ENCODE data around the gene VWA3A. TPM values are rescaled to one million over a fixed set of nuclear protein-coding genes. Genes with fewer than 3 reads are reported as not detected.

VWA3A gene
- total RNA-seq, 1 donor from 2014 or later = 0.56 TPM

DNA sequence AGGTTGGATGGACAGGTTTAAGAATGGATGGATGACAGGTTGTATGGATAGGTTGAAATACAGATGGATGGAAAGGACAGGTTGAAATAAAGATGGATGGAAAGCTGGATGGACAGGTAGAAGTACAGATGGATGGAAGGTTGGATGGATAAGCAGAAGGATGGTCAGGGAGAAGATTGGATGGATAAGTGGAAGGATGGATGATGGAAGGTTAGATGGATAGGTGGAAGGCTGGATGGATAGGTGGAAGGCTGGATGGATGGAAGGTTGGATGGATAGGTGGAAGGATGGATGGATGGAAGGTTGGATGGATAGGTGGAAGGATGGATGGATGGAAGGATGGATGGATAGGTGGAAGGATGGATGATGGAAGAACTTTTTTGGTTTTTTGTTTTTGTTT is 69.1 kb downstream of the VWA3A start:
- Mint-ChIP-seq H3K27ac (ENCODE audit: unreplicated experiment) (no peak overlapping the region), H3K36me3 (ENCODE audit: low read depth, unreplicated experiment) (no peaks in the 10 kb centered on the region), H3K4me1 (ENCODE audit: unreplicated experiment) (peaks cover under 1% of the 10 kb centered on the region), H3K27me3 (ENCODE audit: unreplicated experiment) (peaks cover 8% of the 10 kb centered on the region), H3K9me3 (ENCODE audit: unreplicated experiment) (no peaks in the 10 kb centered on the region), H3K4me3 (ENCODE audit: unreplicated experiment) (no peak overlapping the region)
- no peak for DNase-seq (ENCODE audit: low spot score)
- TF ChIP-seq, protein P1, sequence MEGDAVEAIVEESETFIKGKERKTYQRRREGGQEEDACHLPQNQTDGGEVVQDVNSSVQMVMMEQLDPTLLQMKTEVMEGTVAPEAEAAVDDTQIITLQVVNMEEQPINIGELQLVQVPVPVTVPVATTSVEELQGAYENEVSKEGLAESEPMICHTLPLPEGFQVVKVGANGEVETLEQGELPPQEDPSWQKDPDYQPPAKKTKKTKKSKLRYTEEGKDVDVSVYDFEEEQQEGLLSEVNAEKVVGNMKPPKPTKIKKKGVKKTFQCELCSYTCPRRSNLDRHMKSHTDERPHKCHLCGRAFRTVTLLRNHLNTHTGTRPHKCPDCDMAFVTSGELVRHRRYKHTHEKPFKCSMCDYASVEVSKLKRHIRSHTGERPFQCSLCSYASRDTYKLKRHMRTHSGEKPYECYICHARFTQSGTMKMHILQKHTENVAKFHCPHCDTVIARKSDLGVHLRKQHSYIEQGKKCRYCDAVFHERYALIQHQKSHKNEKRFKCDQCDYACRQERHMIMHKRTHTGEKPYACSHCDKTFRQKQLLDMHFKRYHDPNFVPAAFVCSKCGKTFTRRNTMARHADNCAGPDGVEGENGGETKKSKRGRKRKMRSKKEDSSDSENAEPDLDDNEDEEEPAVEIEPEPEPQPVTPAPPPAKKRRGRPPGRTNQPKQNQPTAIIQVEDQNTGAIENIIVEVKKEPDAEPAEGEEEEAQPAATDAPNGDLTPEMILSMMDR (IDR thresholded peaks at IDR 0.05; ENCODE audit: unreplicated experiment) = no peak

DNA sequence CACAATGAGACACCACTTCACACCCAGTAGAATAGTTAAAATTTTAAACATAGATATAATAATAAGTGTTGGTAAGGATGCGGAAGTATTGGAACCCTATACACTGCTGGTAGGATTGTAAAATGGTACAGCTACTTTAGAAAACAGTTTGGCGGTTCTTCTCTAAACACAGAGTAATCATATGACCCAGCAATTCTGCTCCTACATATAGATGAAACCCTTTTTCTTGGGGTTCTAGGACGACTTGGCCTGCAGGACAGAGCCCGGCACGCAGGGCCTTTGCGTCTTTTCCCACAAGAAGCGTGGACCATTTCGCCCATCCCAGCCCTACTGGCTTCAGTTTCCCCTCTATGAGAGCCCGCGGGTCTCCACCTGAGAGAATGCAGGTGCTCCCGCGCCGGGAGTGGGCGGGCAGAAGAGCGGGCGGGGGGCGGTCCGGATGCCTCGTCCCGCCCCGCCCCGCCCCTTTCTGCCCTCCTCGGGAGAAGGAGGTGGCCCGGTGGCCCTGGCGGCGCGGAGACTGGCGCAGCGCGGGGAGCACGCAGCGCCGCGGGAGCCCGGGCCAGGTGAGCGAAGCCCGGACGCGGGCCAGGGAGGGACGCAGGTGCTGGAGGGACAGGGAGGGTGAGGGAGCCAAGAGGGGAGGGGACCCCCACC is 69.8 kb downstream of the VWA3A start, which contains the start of gene SDR42E2:
SDR42E2 (plus strand) TSS at position 508 of the 657 bp plus-strand sequence. CDS start 3,077 bp downstream, outside the sequence.
- peak; percentile 16 for DNase-seq (ENCODE audit: low spot score)
- peaks cover 8% of the 10 kb centered on the region for H3K27me3 Mint-ChIP-seq (ENCODE audit: unreplicated experiment)
- no peak within 1 kb of the TSS for H3K4me3 Mint-ChIP-seq (ENCODE audit: unreplicated experiment)
- no peaks in the 10 kb centered on the region for H3K9me3 Mint-ChIP-seq (ENCODE audit: unreplicated experiment)
- no peaks in the 10 kb centered on the region for H3K4me1 Mint-ChIP-seq (ENCODE audit: unreplicated experiment)
- no peak within 1 kb of the TSS for H3K27ac Mint-ChIP-seq (ENCODE audit: unreplicated experiment)
- H3K36me3 Mint-ChIP-seq (ENCODE audit: low read depth, unreplicated experiment) = no peaks in the 10 kb centered on the region
- TF ChIP-seq, protein P1 (IDR thresholded peaks at IDR 0.05; ENCODE audit: unreplicated experiment) = no peak

DNA sequence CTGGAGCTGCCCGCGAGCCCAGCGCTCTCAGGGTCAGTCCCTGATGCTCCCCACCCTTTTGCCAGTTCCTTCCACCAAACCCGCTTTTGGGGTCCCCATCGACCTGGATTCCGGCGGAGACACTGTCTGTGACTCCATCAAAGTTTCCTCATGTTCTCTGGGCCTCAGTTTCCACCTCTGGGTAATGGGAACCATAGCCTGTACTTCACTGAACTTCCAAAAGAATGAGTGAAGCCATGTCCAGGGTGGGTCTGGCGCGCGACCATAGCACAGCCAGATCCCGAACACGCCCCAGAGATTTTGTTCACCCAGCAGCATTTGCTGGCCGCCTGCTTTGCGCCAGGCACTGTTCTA is 70.3 kb downstream of the VWA3A start:
- TF ChIP-seq, protein P1 (IDR thresholded peaks at IDR 0.05; ENCODE audit: unreplicated experiment) = no peak
- no peak overlapping the region for H3K4me3 Mint-ChIP-seq (ENCODE audit: unreplicated experiment)

DNA sequence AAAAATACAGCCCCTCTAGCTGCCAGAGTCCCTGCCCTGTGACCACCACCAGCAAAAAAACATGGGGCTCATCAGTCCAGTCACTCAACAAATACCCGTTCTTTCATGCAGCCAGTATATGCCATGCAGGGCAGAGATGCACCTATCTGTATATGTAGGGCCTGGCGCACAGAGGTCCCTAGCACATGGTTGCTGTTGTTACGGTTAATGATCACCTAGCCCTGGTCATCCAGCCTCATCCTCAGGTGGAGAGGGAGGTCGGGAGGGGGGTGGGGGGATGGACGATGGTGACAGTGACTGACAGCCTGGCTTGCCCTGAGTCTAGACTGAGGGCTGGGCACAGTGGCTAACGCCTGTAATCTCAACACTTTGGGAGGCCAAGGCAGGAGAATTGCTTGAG is 71.5 kb downstream of the VWA3A start:
- no peak for DNase-seq (ENCODE audit: low spot score)
- Mint-ChIP-seq H3K36me3 (ENCODE audit: low read depth, unreplicated experiment) (no peaks in the 10 kb centered on the region), H3K4me1 (ENCODE audit: unreplicated experiment) (no peaks in the 10 kb centered on the region), H3K9me3 (ENCODE audit: unreplicated experiment) (no peaks in the 10 kb centered on the region), H3K4me3 (ENCODE audit: unreplicated experiment) (no peak overlapping the region), H3K27me3 (ENCODE audit: unreplicated experiment) (peaks cover 8% of the 10 kb centered on the region), H3K27ac (ENCODE audit: unreplicated experiment) (no peak overlapping the region)
- TF ChIP-seq, protein P1 (IDR thresholded peaks at IDR 0.05; ENCODE audit: unreplicated experiment) = no peak

More for the DNA sequence above, 70.3 kb downstream of the VWA3A start:
- Mint-ChIP-seq H3K36me3 (ENCODE audit: low read depth, unreplicated experiment) (no peaks in the 10 kb centered on the region), H3K27ac (ENCODE audit: unreplicated experiment) (no peak overlapping the region), H3K27me3 (ENCODE audit: unreplicated experiment) (peaks cover 8% of the 10 kb centered on the region), H3K4me1 (ENCODE audit: unreplicated experiment) (no peaks in the 10 kb centered on the region), H3K9me3 (ENCODE audit: unreplicated experiment) (no peaks in the 10 kb centered on the region)
- DNase-seq (ENCODE audit: low spot score) = no peak

DNA sequence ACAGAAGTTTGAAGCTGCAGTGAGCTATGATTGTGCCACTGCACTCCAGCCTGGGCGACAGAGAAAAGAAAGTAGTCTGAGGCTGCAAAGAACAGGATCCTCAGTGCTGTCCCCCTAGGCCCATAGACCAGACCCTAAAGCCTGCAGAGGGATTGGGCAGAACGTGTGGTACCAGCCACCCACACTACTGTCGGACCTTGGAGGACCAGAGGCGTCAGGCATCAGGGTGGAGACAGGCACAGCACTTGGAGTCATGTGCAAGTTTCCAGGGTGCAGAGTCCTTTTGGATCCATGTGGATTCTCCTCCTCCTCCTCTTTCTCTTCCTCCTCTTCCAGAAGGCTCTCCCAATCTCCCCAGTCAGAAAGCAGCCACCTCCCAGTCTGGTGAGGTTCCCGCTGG is 72.1 kb downstream of the VWA3A start:
- no peaks in the 10 kb centered on the region for H3K9me3 Mint-ChIP-seq (ENCODE audit: unreplicated experiment)
- H3K4me1 Mint-ChIP-seq (ENCODE audit: unreplicated experiment) = no peaks in the 10 kb centered on the region
- no peaks in the 10 kb centered on the region for H3K36me3 Mint-ChIP-seq (ENCODE audit: low read depth, unreplicated experiment)
- TF ChIP-seq, protein P1 (IDR thresholded peaks at IDR 0.05; ENCODE audit: unreplicated experiment) = no peak
- DNase-seq (ENCODE audit: low spot score) = no peak
- no peak overlapping the region for H3K27ac Mint-ChIP-seq (ENCODE audit: unreplicated experiment)
- H3K27me3 Mint-ChIP-seq (ENCODE audit: unreplicated experiment) = peaks cover 4% of the 10 kb centered on the region
- no peak overlapping the region for H3K4me3 Mint-ChIP-seq (ENCODE audit: unreplicated experiment)
